ENCODE data around the gene HPSE2. TPM values are rescaled to one million over a fixed set of nuclear protein-coding genes. Genes with fewer than 3 reads are reported as not detected.
"Not testable (repeated sequence)": the region's sequence is repeated elsewhere in the genome, so short reads cannot be mapped to it uniquely, and the experiment has no call there.

HPSE2 gene
- polyA plus RNA-seq, 3 donors, result 0.65 to 1.4 (median 0.92) TPM

DNA sequence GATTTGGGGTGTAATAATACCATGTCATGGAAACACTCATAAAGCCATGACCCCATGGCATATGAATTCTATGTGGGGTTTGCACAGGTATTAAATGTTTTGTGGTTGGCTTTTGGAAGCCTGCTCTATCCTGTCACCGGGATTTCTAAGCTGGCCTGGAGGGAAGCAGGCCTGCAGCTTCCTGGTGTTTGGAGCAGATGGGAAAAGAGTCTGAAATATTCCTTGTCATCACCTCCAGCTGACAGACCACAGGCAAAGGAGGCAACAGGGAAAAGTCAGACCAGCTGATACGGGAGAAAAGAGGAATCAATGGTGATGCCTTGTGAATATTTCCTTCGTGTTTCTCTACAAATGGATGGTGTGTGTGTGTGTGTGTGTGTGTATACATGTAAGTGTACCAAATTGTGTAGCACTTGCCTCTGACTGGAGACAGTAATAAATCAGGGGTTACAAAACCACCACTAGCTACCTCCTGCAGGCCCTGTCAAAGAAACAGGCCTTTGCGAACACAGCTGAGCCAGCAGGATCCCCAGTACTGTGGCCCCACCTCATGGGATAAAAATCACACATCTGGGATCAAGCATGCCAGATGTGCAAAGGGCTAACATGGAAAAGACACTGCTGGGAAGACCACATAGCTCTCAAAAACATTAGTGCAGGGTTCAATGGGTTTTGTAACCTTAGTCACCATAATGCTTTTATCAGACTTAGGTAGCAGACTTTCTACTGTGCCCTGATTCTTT is 668.1 kb downstream of the HPSE2 start:
- no peak for DNase-seq (ENCODE audit: extremely low read depth in 1 of 11, low read depth in 9 of 11, low spot score in 4 of 11)

DNA sequence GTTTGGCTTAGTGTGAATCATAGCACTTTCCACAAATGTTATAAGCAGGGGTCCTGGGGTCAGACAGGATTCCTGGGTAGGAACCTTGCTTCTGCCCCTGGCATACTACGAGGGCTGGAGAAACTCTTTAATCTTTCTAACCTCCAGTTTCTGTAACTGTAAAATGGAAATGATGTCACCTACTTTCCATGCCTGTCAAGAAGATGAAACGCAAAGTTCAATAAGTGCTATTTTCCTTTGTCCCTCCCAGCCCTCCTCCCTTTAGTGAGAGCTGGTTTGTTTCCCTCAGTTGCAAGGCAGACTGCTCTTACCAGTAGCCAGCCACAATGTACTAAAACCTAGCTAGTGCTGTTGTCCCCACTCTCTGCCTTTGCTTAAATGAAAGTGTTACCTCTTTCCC is 671.8 kb downstream of the HPSE2 start:
- no peak for DNase-seq (ENCODE audit: extremely low read depth in 1 of 11, low read depth in 9 of 11, low spot score in 4 of 11)

DNA sequence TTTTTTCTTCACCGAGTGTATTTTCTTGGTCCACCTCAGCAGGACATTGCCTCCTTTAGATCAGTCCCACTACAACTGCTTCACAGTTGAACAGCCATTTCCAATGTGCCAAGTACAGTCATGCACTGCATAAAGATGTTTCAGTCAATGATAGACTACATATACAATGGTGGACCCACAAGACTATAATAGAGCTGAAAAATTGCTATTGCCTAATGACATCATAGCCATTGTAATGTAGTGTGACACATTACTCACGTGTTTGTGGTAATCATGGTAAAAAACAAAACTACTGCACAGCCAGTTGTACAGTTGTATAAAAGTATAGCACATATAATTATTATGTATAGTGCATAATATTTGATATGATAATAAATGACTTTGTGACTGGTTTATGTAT is 675.1 kb downstream of the HPSE2 start:
- DNase-seq (ENCODE audit: extremely low read depth in 1 of 11, low read depth in 9 of 11, low spot score in 4 of 11), result no peak

DNA sequence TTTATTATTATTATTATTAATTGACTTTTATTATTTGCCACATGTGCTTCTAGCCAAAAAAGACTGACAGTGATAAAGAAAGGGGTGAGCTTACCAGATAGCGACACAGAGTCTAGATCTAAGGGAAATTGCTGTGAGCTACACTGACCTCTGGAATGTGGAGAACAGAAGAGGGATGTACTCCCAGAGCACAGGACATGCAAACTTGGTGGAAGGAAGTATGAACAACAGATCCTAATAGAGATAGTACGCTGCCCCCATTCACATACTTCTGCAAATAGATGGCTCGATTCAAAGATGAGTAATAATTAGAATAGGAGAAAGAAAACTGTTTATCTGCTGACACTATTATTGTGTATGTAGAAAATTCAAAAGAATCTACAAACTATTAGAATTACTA is 679.6 kb downstream of the HPSE2 start:
- DNase-seq (ENCODE audit: extremely low read depth in 1 of 11, low read depth in 9 of 11, low spot score in 4 of 11), result no peak

DNA sequence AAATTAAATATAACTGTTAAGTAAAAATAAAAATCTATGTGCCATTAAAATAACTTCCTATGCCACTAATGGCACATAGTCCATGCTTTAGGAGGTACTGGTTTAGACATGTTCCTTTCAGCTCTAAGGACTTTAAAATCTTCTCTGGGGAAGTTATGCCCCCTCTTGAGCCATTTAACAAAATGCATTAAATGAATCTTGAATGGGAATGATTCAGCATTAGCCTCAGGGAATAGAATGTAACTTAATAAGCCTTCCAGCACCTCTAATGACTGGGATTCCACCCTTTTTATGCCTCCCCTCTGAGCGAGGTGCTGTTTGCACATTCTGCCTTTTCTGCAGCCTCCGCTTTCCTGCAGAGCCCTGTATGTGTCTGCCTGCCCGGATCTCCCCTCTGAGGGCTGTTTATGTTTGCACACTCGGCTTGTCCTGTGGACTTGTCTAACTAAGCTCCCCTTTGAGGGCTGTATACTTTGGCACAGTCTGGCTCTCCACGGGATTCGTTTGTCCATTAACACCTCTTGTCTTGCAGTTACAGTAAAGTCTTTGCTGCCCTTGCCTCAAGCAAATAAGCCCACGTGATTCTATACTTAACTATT is 680.5 kb downstream of the HPSE2 start:
- DNase-seq (ENCODE audit: extremely low read depth in 1 of 11, low read depth in 9 of 11, low spot score in 4 of 11), result no peak

DNA sequence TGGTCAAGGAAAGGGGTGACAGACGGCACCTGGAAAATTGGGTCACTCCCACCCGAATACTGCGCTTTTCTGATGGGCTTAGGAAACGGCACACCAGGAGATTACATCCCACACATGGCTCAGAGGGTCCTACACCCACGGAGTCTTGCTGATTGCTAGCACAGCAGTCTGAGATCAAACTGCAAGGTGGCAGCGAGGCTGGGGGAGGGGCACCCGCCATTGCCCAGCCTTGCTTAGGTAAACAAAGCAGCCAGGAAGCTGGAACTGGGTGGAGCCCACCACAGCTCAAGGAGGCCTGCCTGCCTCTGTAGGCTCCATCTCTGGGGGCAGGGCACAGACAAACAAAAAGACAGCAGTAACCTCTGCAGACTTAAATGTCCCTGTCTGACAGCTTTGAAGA is 694.1 kb downstream of the HPSE2 start:
- not testable (repeated sequence) for DNase-seq (ENCODE audit: extremely low read depth in 1 of 11, low read depth in 9 of 11, low spot score in 4 of 11)

DNA sequence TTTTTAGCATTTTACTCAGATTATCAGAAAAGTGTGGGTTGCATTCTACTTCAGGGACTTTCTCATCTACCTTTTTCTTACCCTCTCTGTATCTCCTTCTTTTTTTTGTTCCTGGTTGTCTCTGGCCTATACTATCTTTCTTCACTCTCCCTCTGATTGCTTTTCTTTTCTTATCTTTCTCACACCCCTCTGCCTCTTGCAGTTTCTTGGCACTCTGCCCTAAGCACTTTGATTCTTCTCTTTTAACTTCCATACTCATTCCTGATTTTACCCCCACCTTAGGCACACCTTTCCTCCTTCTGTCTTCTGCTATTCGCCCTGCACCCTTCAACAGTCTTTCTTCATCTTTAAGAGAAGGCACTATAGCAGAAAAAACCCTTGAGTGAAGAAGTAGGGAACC is 696.1 kb downstream of the HPSE2 start:
- DNase-seq (ENCODE audit: extremely low read depth in 1 of 11, low read depth in 9 of 11, low spot score in 4 of 11), result no peak

DNA sequence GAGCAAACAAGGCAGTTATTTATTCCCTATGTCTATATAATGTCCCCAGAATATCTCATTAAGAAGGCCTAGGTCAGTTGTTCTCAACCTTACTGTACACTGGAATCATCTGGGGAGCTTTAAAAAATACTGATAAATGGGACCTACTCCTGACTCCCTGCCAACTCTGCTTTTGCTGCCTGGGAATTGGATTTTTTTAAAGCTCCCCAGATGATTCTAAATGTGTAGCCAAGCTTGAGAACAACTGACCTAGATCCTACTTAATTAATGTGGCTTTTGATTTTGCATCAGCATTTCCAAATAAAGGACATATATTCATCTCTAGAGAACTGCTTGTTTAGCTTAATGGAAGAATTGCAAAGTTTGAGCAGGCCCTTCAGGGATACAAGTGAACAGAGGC is 697.2 kb downstream of the HPSE2 start:
- peak in 10 of 11 donors; percentile 16 to 37 (median 22) for DNase-seq (ENCODE audit: extremely low read depth in 1 of 11, low read depth in 9 of 11, low spot score in 4 of 11)

DNA sequence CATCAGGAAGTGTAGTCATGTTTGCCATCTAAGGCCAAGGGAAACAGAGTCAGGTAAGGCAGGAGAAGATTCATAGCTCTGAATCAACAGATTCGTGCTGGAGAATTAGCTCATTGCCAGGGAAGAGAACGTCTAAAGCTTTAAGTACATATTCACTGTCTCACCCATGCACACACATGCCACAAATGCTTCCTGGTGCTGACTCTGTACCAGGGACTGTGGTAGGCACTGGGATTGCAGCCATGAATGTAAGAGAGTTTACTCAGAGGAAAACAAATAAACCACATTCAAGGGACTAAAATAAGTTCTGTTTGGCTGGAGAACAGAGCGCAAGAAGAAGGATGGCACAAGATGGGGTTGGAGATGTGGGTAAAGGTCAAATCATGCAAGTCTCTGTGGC is 699.1 kb downstream of the HPSE2 start:
- no peak for DNase-seq (ENCODE audit: extremely low read depth in 1 of 11, low read depth in 9 of 11, low spot score in 4 of 11)

DNA sequence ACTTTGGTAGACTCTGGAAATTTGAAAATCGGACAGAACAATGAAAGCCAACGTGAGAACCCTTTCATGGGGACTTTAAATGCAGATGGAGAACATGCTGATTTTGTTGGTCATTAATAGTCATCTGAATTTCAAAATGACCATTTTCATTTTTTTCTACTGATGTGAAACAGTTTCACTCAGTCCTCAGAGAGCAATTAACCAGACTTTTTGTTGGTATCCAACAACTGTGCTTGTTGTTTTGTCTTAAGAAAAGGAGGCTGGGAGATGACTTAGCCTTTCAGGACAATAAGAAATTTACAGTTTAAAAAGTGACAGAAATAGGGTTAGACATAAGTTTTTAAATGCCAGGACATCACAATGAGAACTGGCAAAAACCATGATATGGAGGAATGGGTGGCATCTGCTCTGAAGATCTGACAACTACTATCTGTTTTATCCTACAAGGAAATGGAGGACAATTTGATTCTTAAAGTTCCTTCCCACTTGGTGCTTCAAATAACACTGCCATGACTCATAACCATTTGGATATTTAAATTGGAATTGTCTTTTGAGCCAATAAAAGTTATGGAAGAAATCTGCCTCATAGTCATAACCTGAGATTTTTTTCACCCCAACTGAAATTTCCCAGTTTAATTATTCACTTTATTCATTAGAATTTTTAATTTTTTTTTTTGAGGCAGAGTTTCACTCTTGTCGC is 701.8 kb downstream of the HPSE2 start:
- DNase-seq (ENCODE audit: extremely low read depth in 1 of 11, low read depth in 9 of 11, low spot score in 4 of 11), result no peak

DNA sequence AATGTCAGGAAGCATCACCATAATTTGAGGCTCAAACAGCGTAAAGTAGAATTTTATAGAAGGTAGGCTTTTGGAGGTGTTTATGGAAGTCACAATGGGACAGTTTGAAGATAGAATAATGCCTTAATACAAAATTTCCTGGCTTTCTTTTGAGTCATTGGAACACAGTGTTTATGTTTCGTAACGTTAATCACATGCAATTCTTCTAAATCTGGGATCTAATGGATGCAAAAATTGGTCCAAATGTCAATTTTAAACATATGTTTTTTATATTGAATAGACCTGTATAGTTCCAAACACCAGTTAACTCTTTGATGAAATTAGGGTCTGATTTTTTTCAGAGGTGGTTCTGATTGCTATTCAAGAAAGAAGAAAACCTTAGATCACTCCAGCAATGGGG is 702.4 kb downstream of the HPSE2 start:
- no peak for DNase-seq (ENCODE audit: extremely low read depth in 1 of 11, low read depth in 9 of 11, low spot score in 4 of 11)

DNA sequence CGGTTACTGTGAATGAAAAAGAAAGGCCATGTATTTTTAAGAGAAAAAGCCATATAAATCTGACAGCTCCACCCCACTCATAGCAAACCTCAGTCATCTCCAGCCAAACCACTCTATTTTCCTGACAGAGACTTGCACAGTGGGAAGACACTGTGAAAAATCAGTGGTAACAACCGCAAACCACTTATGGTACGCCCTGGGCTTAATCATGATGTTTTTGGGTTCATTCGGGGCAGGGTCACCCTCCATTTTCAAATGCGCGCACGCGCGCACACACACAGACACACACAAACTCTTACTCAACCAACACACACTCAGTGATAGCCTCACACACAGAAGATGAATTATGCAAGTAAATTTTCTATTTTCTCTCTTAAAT is 706.9 kb downstream of the HPSE2 start:
- no peak for DNase-seq (ENCODE audit: extremely low read depth in 1 of 11, low read depth in 9 of 11, low spot score in 4 of 11)

DNA sequence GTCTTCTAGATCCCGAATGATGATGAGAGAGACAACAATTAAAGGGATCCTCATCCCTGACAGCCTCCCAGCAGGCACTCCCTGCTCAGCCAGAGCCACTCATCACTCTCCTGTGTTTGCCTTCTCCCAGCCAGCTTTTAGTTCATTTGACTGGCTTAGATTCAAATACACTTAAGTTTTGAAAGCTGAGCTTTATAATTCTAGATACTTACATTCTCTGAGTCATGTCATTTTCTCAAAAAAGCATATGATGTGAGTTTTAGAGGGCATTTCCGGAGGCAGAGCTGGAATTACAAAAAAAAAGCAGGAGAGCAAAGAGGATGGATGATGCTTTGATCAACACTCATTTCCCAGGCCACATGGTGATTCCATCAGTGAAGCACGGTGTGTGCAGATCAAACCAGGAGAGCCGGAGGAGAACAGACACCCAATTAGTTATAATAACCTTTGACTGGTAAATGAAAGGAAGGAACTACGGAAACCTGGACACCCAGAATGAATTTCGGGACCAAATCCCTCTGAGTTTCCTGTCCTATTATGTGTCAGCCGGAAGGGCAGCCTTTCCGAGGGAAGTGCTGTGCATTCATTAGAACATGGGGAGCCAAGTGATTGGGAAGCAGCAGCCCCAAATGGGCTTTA is 707.4 kb downstream of the HPSE2 start:
- no peak for DNase-seq (ENCODE audit: extremely low read depth in 1 of 11, low read depth in 9 of 11, low spot score in 4 of 11)

DNA sequence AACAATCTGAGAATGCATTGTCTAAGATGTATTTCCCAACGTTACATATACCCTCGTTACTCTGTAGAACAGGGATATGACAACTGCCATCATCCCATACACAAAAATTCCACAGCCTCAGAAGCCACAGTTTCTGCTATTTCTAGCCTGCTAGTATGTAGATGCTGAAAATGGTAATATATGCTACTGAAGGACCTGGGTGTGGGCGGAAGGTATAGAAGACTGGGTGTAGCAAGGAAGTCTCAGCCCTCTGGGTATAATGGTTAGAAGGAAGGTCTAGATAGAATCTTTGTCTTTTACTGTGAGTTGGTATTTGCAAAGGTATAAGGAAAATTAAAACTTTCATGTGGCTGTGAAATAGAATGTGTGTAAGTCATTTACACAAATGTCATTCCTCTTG is 709.7 kb downstream of the HPSE2 start:
- DNase-seq (ENCODE audit: extremely low read depth in 1 of 11, low read depth in 9 of 11, low spot score in 4 of 11), result no peak

DNA sequence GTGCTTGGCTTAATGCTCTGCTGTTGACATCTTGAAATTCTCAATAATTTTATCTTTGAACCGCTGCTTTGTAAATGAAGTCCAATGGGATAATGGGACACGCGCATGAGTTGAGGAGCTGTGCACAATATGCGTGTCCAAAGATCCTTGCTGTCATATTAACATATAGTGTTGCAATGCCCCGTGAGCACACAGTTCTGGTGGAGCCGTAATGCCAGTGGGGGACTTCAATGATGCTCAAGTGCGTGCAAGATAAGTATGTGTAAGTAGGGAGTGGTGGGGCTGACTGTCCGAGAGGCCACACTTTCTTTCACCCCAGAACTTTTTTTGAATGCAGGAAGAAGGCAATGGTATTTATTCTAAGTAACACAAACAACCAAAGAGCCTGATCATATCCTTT is 711.5 kb downstream of the HPSE2 start:
- no peak for DNase-seq (ENCODE audit: extremely low read depth in 1 of 11, low read depth in 9 of 11, low spot score in 4 of 11)

DNA sequence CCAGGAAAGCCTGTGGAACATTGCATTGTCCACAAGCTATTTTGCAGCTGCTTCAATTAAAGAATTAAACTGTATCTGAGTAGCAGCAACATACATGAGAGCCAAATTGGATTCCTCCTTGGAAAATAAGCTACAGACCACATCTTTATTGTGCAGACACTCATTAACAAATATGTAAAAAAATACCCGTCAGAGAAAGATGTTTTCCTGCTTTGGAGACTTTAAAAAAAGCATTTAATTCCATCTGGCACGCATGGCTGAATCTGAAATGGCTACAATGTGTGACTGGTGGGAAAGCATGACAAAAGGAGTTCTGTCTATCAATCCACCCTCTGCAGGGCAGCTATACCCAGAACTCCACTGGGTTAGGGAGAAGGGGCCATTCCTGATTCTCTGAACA is 715.8 kb downstream of the HPSE2 start:
- no peak for DNase-seq (ENCODE audit: extremely low read depth in 1 of 11, low read depth in 9 of 11, low spot score in 4 of 11)

DNA sequence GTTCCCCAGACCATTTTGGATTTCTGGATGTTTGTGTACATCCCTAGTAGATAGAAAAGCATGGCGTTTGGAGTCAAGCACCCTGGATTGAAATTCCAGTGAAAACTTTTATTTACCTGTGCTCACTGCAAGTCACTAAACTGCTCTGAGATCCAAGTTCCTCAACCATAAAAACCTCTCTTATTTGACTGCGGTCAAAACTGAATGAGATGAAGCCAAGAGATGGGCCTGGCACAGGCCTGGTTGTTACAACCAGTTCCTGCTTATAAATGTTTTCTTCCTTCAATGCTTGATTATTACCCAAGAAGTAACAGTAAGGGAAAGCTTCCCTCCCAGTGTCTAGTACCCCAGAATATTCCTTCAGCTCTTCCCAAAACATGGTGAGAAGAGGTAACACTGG is 718.0 kb downstream of the HPSE2 start:
- no peak for DNase-seq (ENCODE audit: extremely low read depth in 1 of 11, low read depth in 9 of 11, low spot score in 4 of 11)

DNA sequence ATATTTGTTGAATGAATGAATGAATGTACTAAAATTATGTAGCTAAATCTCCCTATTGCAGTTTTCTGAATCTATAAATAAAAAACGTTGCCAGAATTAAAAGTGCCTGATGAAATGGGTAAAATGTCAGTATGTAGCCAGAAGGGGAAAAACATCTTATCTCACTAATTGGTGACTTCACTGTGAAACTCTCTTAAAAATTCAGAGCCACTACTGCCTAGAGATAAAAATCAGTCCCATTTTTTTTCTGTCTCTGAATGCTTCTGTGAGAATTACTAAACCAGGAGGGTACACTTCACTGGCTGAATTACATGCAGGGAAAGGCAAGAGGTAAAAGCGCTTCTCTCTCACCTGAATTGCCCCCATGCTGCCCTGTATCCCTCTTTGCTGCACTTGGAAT is 719.3 kb downstream of the HPSE2 start:
- DNase-seq (ENCODE audit: extremely low read depth in 1 of 11, low read depth in 9 of 11, low spot score in 4 of 11), result no peak

DNA sequence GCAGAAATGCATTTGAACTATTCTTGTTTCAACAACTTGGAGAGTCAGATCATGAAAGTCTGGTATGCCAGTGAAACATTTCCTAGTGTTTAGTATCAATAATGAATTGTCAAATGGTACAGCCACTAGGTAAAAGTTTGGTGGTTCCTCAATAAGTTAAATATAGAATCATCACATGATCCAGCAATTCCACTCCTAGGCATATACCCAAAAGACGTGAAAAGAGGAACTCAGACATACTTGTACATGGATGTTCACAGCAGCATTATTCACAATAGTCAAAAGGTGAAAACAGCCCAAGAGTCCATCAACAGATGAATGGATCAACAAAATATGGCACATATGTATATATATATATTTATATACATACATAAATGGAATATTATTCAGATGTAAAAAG is 721.9 kb downstream of the HPSE2 start:
- DNase-seq (ENCODE audit: extremely low read depth in 1 of 11, low read depth in 9 of 11, low spot score in 4 of 11), result no peak

DNA sequence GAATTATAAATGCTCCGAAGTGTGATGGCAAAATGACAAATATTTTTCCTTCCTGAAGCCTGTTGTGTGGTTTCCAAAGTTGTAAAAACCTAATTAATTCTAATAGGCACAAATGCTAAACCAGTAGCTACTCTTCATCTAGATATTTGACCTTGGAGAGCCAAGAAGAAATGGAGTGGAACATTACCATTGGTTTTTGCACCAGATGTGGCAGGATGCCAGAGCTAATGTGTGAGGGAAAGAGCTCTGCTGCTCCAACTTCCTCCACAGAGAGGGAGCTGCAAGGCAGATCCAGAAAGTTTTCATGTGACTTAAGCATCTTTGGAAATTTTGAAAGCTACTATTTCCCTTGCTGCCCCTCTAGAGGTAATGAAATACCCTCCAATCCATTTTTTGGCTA is 723.8 kb downstream of the HPSE2 start:
- peak in 10 of 11 donors; percentile 1 to 28 (median 10) for DNase-seq (ENCODE audit: extremely low read depth in 1 of 11, low read depth in 9 of 11, low spot score in 4 of 11)
